Smooth muscle cell (in vitro differentiated cells): ENCODE data around the gene GABRG2. TPM values are rescaled to one million over a fixed set of nuclear protein-coding genes. Genes with fewer than 3 reads are reported as not detected.

Source experiments
- DNase-seq: peaks from one replicate; lab custom pipeline; 2025; ENCODE audit not compliant: unreplicated experiment; lab: John Stamatoyannopoulos, UW
- H2AFZ ChIP-seq: fragments of 200-600 bp; sonication (generic); 2 replicates; pipeline ENCODE4 v1.6.0; 2016; ENCODE audit warnings: antibody characterized with exemption, low read depth, mild to moderate bottlenecking
- H3F3A ChIP-seq: fragments of 200-600 bp; sonication (generic); 2 replicates; pipeline ENCODE4 v1.6.0; 2017; ENCODE audit warnings: antibody characterized with exemption, low read depth
- H3K27ac ChIP-seq: fragments of 200-600 bp; sonication (generic); 2 replicates; pipeline ENCODE4 v1.5.1; 2016; ENCODE audit warnings: low read depth, mild to moderate bottlenecking
- H3K27me3 ChIP-seq: fragments of 200-600 bp; sonication (generic); 2 replicates; pipeline ENCODE4 v1.6.1; 2016; ENCODE audit warnings: low read depth, mild to moderate bottlenecking
- H3K36me3 ChIP-seq: fragments of 200-600 bp; sonication (generic); 2 replicates; pipeline ENCODE4 v1.5.1; 2016; ENCODE audit warnings: low read depth
- H3K4me1 ChIP-seq: fragments of 200-600 bp; sonication (generic); 2 replicates; pipeline ENCODE4 v1.5.1; 2016; ENCODE audit warnings: low read depth
- H3K4me2 ChIP-seq: fragments of 200-600 bp; sonication (generic); 2 replicates; pipeline ENCODE4 v1.6.0; 2016; ENCODE audit warnings: mild to moderate bottlenecking
- H3K4me3 ChIP-seq: fragments of 200-600 bp; sonication (generic); 2 replicates; pipeline ENCODE4 v1.5.1; 2016; ENCODE audit warnings: mild to moderate bottlenecking
- H3K79me2 ChIP-seq: fragments of 200-600 bp; sonication (generic); 2 replicates; pipeline ENCODE4 v1.6.0; 2016; ENCODE audit warnings: low read depth, mild to moderate bottlenecking
- H3K9ac ChIP-seq: fragments of 200-600 bp; sonication (generic); 2 replicates; pipeline ENCODE4 v1.6.0; 2016; ENCODE audit warnings: low read depth
- H3K9me3 ChIP-seq: fragments of 200-600 bp; sonication (generic); replicated peaks from 2 replicates; pipeline ENCODE4 v1.5.1; 2016; ENCODE audit warnings: low read depth
- H4K20me1 ChIP-seq: fragments of 200-600 bp; sonication (generic); 2 replicates; pipeline ENCODE4 v1.6.0; 2016; ENCODE audit warnings: low read depth
- CTCF ChIP-seq: fragments of 200-600 bp; sonication (generic); IDR thresholded peaks from 2 replicates; pipeline ENCODE4 v1.5.1; 2017; ENCODE audit warnings: borderline replicate concordance, mild to moderate bottlenecking, antibody characterized with exemption; ENCODE audit not compliant: insufficient read depth, poor library complexity, severe bottlenecking
- WGBS: methylation state at CpG from one replicate; pipeline ENCODE4 v1.1.7; 2016; ENCODE audit warnings: low lambda C conversion rate; 5-methylcytosine and 5-hydroxymethylcytosine counted together
- polyA plus RNA-seq: library from polyadenylated mRNA; unstranded; fragments of >200 nt; fragmentation: Nextera tagmentation; extraction: Ambion mirVana; gene quantifications from 2 replicates; pipeline ENCODE4 v1.2.1, GENCODE V29; 2016
- total RNA-seq: library from RNA; depleted of rRNA; stranded (reverse); fragments of >200 nt; gene quantifications from 2 replicates; pipeline ENCODE4 v1.2.3, GENCODE V29; 2014

GABRG2 gene
- total and polyA plus RNA-seq, 2 experiments from 2014 or later: not detected

- Histone ChIP-seq H3K4me2 (no peak overlapping the region), H3K9me3 (no peaks in the 10 kb centered on the region), H3K9ac (no peak overlapping the region), H3K79me2 (no peaks in the 10 kb centered on the region), H3K4me1 (no peaks in the 10 kb centered on the region), H3K36me3 (no peaks in the 10 kb centered on the region), H3F3A (no peaks in the 10 kb centered on the region), H4K20me1 (no peaks in the 10 kb centered on the region), H2AFZ (no peak overlapping the region), H3K4me3 (no peak overlapping the region), H3K27ac (no peak overlapping the region), H3K27me3 (no peaks in the 10 kb centered on the region)
- no peak for DNase-seq
- WGBS: 83% methylated on average over 6 of the region's 6 CpGs
- no peak for TF ChIP-seq CTCF
These were observed 96.1 kb downstream of the GABRG2 start for GRCh38 chr5:162163663-162164062.

- H3K4me1 ChIP-seq: no peaks in the 10 kb centered on the region
- no peak for DNase-seq
- H3K36me3 ChIP-seq: no peaks in the 10 kb centered on the region
- H4K20me1 ChIP-seq: no peaks in the 10 kb centered on the region
- no peaks in the 10 kb centered on the region for H3F3A ChIP-seq
- no peaks in the 10 kb centered on the region for H3K27me3 ChIP-seq
- TF ChIP-seq CTCF: no peak
- no peak overlapping the region for H3K4me3 ChIP-seq
- 74% methylated on average over 6 of the region's 6 CpGs for WGBS
- H3K27ac ChIP-seq: no peak overlapping the region
- no peak overlapping the region for H3K4me2 ChIP-seq
- no peak overlapping the region for H3K9ac ChIP-seq
- H2AFZ ChIP-seq: no peak overlapping the region
- H3K9me3 ChIP-seq: no peaks in the 10 kb centered on the region
- no peaks in the 10 kb centered on the region for H3K79me2 ChIP-seq
These were observed 106.9 kb downstream of the GABRG2 start for GRCh38 chr5:162174358-162174974.

GRCh38 chr5:162187371-162187770 lies 119.8 kb downstream of the GABRG2 start:
- DNase-seq: no peak
- Histone ChIP-seq H3K4me1 (no peaks in the 10 kb centered on the region), H3F3A (no peaks in the 10 kb centered on the region), H3K79me2 (no peaks in the 10 kb centered on the region), H2AFZ (no peak overlapping the region), H3K36me3 (no peaks in the 10 kb centered on the region), H3K27me3 (no peaks in the 10 kb centered on the region), H3K27ac (no peak overlapping the region), H3K9ac (no peak overlapping the region), H3K4me3 (no peak overlapping the region), H3K9me3 (no peaks in the 10 kb centered on the region), H3K4me2 (no peak overlapping the region), H4K20me1 (no peaks in the 10 kb centered on the region)
- no peak for TF ChIP-seq CTCF
- 86% methylated on average over 1 of the region's 1 CpG for WGBS

- no peak overlapping the region for H3K27ac ChIP-seq
- no peak overlapping the region for H3K4me3 ChIP-seq
- DNase-seq: no peak
- WGBS: 80% methylated on average over 5 of the region's 5 CpGs
- H4K20me1 ChIP-seq: no peaks in the 10 kb centered on the region
- H3K9me3 ChIP-seq: no peaks in the 10 kb centered on the region
- no peak for TF ChIP-seq CTCF
- H2AFZ ChIP-seq: no peak overlapping the region
- H3K36me3 ChIP-seq: no peaks in the 10 kb centered on the region
- H3F3A ChIP-seq: no peaks in the 10 kb centered on the region
- no peaks in the 10 kb centered on the region for H3K27me3 ChIP-seq
- H3K79me2 ChIP-seq: no peaks in the 10 kb centered on the region
- no peak overlapping the region for H3K4me2 ChIP-seq
- H3K4me1 ChIP-seq: no peaks in the 10 kb centered on the region
- H3K9ac ChIP-seq: no peak overlapping the region
These were observed 122.1 kb downstream of the GABRG2 start for GRCh38 chr5:162189719-162190118.
